Fibroblast of skin of left biceps (primary cell): ENCODE measurements around the gene C1QL2.

Experiments
- DNase-seq, 2 experiments: peaks; one replicate each; pipeline ENCODE4 v3.0.0-alpha.2; 2013; ENCODE audit warnings: low read depth in 2 of 2

C1QL2 gene

DNA sequence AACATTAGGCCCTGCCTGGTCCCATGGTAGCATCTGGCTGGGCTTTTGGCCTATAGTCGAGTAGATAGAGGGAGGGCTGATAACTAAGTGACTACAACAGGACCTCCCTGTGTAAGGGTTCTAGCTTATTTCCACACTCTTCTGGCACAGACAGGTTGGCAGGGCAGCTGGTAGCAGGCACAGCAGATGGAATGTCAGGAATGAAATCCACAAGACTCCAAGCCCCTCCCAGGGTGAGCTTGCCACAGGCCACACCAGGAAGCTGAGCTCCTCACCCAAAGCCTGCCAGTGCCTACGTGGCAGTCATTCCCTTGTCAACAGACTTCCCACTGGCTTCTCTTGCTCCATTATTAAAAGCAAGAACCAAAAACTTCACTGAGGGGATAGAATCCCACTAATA lies 20.7 kb upstream of the C1QL2 start:
- no peak for DNase-seq

DNA sequence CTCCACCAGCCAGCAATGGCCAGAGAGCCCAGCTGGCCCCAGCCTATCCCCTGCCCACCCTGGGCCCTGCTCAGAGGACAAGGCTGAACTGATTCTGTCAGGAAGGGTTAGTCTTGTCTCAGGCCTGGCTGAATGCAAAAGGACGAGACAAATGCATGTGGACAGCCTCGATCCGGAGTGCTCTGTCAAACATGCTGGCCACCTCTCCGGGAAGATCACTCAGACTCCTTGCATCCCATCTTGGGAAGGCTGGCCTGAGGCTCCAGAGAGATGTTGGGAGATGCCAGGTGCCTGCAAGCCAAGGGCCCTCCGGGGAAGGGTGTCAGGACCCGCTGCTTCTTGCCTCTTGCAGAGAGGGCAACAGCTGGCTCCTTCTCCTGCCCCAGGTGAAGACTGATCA lies 20.2 kb upstream of the C1QL2 start:
- DNase-seq = no peak

DNA sequence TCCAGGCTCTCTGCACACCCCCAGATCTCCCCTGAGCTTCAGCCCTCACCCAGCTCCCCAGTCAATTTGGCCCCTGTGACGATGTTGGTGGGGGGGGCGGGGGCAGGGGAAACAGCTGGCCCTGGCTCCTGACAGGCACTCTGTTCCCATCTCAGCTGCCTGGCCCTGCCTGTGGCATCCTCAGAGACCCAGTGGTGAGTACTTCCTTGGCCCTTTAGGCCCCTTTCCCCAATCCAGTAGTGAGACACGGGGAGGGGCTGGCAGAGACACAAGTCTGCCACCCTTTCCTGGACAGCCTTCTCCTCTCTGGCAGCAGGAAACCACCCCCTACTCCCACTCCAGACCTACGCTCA lies 19.3 kb upstream of the C1QL2 start:
- DNase-seq = no peak

DNA sequence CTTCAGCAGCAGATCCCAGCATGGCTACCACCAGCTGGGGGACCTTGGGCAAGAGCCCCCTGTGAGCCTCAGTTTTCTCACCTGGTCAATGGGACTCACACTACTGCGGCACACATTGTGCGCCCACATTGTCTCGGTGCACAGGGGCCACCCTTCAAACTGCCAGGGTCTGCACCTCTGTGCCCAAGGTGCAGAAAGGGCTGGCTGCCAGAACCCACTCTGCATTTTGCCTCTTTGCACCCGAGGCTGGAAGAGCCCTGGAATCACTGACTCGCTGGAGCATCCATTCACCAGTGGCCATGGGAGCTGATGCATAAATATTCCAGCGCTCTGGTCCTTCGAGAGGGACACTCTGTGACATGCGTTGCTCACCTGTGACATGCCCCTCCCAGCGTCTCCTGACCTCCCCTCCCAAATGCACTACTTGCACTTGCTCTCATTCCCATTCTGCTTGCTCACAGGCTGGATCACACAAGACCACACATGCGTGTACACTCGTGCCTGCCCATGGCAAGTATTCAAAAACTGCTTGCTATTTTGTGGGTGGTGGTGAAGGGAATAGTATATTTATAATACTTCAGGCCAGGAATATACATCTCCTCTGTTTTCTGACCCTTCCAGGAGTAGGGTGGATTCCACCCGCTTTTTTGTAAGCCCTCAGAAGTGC lies 18.8 kb upstream of the C1QL2 start:
- DNase-seq = no peak

DNA sequence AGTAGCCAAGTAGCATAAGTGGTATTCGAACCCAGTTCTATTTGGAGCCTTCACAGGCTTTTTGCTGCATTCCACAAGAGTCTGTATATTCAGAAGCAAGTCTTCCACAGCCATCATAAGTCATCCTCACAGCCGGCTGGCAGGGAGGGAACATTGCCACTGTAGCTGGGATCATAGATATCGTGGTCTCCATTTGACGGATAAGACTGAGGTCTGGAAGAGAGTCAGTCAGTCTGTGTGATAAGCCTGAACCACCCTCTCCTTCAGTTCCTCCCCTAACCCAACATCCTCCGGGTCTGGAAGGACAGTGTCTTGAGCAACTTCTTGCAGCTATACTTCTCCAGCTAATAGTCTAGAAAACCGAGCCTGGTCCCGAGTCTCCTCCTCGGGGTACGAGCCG lies 17.0 kb upstream of the C1QL2 start:
- no peak for DNase-seq

DNA sequence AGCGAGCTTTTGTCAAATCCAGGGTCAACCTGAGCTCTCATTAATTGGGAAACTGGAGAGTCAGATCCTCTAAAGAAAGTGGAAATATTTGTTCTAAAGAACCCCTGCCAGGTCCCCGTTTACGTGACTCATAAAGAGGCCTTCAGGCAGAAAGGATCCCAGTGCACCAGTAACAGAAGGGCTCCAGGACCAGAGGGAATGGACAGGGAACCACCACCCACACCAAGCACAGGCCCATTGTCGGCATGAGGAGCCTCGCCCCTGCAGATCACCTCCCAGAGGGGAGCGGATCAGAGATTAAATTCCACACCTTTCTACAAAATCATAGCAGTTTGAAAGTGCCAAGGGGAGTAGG lies 16.4 kb upstream of the C1QL2 start:
- DNase-seq = no peak

DNA sequence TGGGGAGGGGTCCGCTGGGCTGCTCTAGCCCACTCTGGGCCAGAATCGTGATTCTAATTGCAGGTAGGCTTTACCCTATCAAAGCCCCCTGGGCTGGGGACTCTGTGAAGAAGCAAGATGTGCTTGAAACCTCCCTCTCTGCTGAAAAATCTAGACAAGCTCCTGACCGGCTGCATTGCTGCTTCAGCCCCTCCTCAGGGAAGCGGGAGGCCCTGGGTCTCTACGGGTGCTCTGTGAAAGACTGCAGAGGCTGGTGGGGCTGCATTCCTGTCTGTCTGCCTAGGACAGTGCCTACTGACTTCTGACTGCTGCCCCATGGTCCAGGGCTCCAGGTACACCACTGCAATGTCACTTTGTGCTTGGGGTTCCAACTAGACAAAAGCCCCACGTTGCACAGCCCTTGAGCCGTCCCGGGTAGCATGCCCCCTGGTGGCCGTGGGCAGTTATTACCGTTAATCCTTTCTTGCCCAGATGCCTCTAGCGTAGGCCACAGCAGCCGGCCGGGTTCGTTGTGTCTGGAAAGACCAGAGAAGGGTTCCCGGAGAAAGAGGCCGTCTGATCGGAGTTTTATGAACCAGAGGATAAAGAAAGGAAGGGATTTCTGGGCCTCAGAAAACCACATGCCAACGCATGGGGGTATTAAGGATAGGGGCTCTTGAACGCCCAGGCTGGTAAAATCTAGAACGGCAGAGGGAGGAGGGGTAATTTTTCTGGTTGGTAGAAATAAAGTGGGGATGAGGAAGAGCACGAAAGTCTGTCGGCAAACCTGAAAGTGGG lies 15.9 kb upstream of the C1QL2 start:
- DNase-seq = no peak

DNA sequence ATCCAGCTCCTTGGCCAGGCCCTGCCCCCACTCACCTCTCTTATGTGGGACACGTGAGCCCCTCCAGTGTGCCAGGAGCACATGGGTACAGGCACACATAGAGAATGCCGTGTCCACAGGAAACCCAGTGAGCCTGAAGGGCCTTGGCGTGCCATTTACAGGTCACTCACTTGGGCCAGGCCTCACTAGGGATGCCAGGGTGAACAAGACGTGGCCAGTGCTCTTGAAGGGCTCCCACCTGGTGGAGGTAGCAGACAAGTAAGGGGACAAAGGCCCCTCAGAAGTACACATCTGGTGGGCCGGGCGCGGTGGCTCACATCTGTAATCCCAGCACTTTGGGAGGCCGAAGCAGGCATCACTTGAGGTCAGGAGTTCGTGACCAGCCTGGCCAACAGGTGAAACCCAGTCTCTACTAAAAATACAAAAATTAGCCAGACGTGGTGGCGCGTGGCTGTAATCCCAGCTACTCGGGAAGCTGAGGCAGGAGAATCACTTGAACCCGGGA lies 15.1 kb upstream of the C1QL2 start:
- no peak for DNase-seq

DNA sequence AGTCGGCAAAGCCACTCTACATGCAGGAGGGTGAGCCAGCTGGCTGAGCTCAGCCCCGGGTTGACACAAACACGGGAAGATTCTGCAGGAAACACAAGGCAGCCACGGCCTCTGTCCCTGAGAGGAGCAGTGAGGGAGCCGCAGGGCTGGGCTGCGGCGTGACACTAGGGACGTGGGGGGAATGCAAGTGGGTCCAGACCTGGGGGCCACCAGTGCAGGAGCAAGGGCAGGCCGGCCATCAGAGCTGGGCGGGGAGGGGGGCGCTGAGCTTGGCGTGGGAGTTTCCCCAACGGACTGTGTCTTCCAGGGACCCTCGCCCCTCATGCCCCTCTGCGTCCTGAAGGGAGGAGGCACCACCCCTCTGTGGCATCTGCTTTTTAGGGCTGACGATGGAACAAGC lies 12.0 kb upstream of the C1QL2 start:
- DNase-seq = no peak

DNA sequence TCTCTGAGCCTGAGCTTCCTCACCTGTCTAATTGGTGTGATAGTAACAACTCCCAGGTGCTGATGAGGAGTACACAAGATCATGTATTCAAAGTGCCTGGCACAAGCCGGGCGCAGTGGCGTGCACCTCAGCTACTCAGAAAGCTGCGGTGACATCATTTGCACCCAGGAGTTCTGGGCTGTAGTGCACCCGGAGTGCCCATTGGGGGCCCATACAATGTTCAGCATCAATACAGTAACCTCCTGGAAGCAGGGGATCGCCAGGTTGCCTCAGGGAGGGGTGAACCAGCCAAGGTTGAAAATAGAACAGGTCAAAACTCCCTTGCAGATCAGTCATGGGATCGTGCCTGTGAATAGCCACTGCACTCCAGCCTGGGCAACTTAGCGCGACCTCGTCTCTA lies 11.2 kb upstream of the C1QL2 start:
- DNase-seq = no peak

DNA sequence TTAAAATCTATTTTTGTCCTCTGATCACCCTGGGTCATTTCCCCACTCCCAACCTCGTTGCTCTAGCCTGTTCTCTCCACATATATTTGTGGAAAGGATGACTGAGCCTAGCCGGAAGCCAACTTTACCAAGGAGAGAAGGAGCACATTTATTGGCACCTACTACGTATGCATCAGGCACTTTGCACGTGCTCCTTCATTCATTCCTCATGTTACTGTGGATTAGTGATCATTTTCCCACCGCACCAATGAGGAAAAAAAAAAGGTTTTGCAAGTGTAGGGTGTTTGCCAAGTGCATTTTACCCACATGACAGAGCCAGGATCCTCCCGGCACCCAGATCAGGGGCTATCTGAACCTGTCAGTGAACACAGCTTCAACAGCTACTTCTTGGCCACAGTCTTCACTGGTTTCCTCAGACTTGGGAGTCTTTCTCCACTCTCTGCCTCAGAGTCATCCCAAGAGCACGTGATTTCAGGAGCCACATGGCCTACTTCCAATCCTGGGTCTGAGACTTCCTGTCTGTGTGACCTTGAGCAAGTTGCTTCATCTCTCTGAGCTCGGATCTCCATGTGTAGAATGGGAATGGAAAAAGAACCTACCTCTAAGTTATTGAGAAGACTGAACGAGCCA lies 1.9 kb upstream of the C1QL2 start:
- DNase-seq = no peak

DNA sequence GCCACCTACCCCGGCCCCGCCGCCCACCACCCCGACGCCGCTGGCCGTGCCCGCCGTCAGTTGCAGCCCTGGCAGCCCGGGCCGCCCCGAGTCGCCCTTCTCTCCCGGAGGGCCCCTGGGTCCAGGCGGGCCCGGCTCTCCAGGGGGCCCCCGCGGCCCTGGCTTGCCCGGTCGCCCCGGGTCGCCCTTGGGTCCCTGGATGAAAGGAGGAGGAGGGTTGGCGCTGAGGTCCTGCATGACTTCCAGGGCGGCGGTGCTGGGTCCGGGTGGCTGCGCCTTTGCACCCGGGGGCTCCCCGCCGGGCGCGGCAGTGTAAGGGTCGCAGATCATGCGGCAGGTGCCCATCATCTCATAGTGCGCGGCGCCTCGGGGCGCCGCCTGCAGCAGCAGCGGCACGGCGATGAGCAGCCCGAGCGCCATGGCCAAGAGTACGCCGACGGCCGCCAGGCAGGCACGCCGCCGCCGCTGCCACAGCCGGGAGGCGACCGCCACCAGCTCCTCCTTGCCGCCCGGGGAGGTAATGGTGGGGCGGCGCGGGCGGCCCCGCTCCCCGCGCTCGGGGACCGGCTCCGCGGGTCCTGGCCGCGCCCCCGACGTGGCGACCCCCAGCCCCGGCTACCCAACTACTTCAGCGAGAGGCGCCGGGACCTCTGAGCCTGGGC lies 570 bp downstream of the C1QL2 start:
- DNase-seq = no peak

DNA sequence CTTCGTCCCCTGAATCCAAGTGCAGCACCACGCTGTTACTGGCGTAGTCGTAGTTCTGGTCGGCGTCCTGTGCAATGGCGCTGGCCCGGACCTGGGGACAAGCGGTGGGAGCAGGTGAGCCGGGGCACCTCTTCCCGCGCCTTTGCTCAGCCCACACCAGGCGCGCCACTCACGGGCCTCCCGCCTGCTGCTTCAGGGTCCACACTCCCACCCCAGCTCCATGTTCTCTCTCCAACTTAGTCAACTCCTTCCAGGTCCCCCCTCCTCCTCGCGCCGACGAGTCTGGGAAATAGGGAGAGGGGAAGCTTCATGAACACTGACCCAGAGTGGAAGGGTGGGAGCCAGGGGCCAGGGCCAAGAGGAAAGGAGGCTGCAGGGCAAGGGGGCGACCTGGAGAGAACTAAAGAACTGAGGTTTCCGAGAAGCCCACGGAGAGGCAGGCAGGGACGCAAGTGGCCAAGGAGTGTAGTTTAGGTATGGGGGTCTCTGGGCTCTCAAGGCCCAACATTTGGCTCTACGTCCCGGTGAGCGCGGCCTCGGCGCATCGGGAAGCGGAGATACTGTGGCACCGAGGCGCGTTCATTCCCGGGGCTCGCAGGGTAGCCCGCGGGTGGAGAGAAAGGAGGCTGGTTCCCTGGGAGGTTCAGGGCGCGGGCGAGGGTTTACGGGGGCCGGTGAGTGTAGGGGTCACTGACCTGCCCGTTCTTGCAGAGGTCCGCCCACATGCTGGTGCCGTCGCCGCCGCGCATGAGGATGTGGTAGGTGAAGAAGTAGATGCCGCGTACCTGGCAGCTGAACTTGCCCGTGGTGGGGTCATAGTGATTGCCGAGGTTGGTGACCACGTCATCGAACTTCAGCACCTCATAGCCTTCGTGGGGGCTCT lies 1.4 kb downstream of the C1QL2 start:
- no peak for DNase-seq

DNA sequence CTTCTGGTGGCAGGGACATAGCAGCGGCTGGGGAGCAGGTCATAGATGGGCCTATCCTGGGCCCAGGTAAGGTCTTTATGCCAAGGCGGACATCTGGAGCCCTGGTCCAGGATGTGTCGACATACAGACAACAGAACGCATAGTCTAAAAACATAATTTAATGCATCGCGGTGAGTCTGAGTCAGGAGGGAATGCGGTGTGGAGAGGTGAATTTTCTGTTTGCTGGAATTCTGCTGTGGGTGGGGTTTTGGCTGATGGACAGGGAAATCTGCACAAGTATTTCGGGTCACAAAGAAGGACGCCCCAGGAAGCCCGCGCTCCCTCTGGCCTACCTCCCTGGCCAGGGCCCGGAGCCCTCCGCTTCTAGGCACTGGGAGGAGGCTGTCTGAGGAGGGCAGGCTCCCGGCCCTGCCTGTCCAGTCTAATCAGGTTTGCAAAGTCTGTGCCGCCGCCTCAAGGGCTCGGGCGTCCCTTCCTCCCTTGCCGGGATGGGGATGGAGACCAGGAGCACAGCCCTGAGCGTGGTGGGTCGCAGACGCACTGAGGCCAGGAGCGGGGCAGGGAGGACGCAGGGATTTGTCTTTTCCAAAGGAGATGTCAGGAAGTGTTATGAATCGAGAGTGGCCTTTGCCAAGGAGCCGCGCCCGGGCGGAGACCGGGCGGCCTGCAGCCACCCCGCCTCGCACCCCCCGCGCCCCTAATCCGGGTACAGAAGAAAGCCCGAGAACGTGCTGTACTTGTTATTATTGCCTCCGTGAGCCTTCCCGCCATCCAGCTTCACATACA lies 2.3 kb downstream of the C1QL2 start:
- no peak for DNase-seq

DNA sequence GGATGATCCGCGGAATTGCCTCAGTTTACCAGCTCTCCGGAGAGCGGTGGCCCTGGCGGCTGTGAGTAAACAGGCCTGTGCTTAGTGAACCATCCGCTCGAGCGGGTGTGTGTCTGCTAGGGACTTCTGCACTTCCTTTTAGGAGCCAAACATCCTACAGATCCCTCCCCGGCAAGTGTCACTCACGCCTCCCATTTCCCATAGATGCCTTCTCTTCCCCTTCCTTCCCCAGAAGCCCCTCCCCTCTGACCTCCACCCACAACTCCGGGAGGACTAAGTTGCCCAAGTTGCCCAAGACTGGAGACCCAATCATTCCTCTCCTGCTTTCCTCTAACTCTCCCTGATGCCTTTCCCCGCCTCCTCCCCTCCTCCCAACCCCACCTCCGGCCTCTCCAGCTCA lies 2.9 kb downstream of the C1QL2 start:
- no peak for DNase-seq

DNA sequence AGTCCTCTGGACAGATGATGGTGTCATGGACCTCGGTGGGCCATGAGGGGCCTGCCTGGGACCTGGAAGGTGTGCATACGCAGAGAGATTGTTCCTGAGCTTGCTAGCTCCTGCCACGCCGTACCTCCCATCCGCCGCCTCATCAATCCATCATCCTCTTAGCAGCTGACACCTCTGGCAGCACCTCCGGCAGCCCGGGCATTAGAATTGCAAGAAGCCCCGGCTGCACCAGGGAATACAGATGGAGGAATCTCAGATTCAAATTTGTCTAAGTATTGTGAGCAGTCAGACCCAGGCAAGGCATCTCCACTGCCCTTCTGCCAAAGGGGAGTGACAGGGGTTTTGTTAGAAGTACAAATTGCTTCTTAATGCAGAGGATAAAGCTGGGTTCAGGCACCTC lies 4.5 kb downstream of the C1QL2 start:
- DNase-seq = no peak

DNA sequence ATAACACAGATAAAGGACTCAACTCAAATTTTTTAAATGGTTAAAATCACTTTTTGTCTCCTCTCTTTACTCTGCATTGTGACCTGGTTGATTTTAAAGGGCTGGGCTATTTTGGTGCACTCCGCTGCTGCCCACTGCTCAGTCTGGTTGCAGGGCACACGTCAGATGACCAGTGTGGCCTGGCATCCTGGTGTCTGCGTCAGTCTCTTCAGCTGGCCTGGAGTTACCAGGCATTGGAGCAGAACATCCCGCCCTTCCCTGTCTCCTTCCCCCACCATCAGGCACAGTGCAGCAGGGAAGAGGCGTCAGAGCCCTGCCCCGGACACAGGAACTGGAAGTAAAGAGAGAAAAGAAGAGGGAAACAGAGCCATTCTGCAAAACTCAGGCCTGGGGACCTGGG lies 8.9 kb downstream of the C1QL2 start:
- no peak for DNase-seq

DNA sequence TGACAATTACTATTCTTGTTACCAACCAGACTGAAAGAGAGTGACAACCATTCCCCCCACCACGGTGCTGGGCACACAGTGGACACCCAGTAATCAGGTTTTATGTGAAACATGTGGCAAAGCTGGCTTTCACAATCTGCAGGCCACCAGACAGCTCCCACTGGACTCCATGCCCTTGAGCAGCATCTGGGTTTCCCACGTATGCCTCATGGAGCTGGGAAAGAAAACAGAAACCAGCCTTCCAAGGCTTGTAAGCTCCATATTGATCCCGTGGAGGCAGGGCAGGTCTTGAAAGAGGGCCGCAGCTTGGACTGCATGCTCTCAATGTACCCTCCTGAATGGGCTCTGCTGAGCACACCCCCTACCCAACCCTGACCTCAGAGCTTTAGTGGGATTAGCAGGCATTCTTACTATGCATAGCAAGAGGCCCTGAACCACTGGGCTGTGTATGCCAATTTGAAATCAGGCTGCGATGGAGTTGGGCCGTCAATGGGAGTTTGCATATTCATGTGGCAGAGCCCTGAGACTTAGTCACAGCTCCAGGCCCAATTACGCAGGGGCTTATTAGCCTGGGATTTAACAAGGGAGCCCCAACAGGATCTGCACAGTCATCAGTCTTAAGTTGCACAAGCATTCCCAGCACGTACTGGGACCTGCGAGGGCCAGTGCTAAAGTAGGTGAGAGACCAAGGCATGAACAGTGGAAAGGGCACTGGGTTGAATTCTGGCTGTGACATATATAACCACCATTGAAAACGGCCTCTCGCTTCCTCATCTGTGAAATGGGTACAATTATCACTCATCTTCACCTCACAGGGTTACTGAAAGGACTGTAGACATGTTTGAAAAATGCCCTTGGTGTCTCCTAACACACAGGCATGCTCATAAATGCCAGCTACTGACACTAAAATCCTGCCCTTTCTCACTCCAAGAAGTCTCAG lies 10.5 kb downstream of the C1QL2 start:
- DNase-seq = no peak

DNA sequence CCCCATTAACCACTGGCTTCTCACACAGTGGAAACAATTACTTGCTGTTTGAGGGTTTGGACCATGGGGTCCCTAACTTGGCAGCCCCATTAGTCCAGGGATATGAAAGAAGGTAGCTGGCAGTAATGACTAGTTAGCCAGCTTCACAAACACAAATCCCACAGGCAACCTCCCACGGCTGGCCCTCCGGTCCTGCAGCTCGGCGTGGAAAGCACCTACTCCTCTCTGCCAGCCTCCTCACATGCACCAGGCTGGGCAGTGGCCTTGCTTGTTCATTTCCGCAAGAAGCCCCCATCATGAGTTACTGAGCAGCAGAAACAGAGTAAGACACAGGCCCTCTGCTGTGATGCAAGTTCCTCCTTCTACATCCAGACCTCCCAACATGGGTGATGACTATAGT lies 13.7 kb downstream of the C1QL2 start:
- DNase-seq = no peak

DNA sequence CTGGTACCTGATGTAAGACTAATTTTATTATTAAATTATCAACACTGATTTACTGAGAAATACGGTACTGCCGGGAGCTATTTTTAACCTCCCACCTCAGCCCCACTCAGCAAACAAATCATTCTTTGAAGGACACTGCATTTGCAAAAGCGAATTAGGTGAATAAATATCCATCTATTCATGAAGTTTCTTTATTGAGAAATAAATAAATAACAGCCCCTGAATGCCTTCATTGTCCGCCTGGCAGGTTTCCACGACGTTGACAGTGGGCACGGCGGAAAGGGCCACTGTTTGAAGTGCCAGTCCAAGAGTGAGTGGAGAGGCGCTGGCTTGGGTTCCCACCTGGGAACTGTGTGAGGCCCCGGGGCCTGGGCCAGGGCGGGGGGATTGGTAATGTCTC lies 15.7 kb downstream of the C1QL2 start:
- DNase-seq = no peak
